HG03045 (cell line): Measurements from ENCODE around the gene FHAD1.

Source experiments
- ATAC-seq: cut with Tn5 transposase; IDR thresholded peaks from one replicate; pipeline ENCODE4 v1.9.1; 2021; ENCODE audit warnings: mild to moderate bottlenecking, moderate library complexity; ENCODE audit not compliant: unreplicated experiment

The FHAD1 gene

DNA sequence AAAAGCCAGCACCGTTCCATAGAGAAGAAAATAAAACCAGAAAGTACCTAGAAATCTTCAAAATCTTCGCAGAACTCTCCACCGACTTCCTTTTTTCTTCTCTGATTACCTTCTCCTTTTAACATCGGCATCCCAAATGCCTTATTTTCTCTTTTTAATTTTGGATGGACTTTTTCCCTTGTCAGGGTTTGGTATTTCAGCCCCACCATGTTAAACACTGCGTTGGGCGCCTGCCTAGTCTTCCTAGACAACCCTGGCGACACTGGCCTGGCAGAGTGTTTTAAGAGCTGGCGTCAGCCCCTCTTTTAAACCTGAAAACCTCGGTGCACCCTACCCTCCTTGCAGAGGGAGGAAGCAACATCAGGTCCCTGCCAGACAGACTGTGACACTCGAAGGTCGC is 96.7 kb downstream of the FHAD1 start:
- ATAC-seq = no peak

DNA sequence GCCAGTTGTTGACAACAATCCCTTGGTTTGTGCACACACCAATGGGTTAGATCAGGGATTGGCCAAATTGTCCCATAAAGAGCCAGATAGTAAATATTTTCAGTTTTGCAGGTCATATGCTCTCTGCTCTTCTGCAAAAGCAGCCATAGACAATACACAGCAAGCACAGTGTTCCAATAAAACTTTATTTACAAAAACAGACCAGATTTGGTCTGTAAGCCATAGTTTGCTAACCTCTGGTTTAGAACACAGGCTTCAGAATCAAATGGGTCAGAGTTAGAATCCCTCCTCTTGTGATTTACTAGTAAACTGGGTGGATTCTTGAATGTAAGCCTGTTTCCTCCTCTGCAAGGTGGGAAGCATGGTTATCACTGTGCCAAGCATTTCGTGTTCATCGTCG is 97.4 kb downstream of the FHAD1 start:
- no peak for ATAC-seq

DNA sequence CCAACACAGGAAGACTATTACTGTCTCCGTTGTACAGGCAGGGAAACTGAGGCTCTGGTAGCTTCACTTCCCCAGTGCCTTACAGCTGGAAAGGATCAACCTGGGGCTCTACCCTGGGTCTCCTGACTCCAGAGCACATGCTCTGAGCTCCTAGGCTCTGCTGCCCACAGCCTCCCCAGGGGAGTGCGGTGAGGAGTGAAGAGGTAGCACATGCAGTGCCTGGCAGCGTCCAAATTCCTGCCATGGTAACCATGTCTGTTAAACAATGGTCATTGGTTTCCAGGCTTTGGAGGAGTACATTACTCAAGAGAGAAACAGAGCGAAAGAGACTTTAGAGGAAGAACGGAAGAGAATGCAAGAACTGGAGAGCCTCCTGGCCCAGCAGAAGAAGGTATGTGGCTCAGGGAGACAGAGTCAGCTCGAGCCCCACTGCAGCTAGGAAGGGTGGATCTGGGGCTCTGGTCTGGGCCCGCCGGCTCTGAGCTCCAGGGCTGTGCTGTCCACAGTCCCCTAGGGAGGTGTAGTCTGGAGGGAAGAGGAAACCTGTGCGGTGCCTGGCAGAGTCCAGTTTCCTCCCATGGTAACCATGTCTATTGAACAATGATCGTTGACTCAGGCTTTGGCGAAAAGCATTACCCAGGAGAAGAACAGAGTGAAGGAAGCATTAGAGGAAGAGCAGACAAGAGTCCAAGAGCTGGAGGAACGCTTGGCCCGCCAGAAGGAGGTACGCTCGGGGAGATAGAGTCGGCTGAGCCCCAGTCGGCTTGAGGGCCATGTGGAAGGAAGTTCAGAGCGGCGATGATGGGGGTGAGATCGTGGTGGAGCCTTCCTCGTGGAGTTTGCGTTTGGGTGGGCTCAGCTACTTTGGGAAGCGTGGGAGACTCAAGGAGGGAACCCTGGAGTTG is 98.0 kb downstream of the FHAD1 start:
- no peak for ATAC-seq

DNA sequence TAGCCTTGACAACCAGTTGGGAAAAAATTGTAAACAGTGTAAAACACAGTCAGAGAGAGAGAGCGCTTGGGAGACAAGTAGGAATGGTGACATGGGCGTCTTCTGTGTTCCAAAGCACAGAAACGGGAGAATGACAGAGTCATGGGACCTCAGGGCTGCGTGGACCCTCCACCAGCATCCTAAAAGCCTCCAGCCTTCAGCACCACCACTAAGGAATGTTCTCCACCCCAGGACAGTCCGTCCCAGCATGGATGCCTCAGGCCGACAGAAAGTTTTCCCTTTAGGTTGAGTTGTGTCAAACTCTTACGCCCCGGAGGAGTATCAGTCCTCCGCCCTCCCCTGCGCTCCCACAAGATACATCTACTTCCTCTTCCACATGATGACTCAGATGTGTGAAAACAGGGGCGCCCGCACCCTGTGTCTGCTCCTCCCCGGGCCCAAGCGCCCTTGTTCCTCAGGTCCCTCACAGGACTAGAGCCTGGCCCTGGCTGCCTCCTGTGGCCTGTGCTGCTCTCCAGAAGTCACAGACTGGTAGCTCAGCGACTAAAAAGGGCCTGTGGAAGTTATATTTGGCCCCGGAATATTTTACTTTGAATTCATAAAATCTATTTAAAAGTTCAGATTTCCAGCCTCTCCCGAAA is 98.8 kb downstream of the FHAD1 start:
- no peak for ATAC-seq

DNA sequence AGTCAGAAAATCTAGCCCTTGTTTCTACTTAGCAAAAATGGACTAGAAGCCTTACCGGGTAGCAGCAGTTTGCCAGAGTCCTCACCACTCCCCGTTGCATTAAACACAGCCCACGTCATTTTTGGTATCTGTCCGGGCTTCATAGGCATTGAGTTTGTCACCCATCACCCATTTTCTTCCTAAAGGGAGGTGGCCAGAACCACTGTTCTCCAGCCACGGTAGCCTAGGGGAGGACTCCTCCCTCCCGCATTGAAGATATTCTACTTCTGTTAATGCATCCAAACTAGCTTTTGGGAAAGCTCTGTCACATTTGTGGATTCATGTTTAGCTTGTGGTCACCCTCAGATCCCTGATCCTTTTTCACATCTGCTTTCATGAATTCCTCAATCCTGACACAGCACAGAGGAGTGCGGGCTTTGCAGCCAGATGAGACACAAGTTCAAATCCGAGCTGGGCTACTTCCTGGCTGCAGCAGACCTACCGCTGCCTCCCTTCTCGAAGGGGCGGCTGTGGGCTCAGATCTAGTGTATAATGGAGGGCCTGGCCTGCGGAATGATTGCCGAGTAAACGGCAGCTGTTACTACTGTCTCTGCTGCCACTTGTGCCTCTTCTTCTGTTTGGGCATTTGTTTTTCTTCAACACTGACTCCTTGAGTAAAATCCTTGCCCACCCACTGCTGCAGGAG is 99.5 kb downstream of the FHAD1 start:
- ATAC-seq = no peak

DNA sequence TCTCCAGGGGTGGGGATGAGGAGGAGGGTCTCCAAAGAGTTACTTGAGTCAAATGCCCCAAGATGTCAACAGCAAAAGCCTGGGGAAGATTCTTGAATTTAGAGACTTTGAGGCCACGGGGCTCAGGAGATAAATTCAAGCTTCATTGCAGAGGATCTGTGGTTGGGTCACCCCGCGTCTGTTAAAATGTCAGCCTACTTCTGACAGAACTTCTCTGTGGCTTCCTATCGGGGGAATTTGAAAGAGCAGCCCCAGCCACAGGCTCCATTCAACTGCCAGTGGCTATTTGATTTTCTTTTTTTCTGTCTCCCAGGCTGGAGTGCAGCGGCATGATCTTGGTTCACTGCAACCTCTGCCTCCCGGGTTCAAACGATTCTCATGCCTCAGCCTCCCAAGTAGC is 100.2 kb downstream of the FHAD1 start:
- no peak for ATAC-seq

DNA sequence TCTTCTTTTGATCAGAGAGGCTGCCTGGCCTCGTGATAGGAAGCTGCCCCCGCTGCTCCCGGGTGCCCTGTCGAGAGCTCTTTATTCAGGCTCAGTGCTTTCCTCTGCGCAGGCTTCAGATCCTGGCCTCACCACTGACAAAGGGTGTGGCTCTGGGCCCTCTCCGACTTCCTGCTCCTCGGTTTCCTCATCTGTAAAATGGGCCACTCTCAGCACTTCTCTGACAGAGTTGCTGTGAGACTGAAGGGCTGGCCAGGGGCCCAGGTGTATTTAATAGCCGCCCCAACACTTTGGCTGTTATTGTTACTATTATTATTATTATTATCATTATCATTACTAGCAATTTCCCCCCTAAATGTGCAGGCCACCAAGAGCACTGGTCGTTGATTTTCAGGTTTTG is 101.6 kb downstream of the FHAD1 start:
- ATAC-seq = no peak

DNA sequence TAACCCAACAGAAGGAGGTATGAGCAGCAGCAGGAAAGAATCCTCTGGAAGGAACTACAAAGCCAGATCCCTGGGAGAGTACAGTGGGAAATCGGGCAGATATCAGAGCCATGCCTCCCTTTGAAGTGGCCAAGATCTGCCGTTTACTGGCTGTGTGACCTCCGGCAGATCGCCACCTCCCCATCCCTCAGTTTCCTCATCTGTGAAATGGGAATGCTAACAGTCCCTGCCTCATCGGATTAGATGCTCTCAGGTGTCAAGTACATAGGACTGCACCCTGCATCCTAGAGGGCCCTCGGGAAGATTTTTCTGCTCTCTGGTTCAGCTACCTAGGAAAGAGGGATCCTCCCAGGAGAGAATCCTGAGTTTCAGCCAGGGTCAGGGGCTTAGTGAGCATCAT is 102.1 kb downstream of the FHAD1 start:
- no peak for ATAC-seq

DNA sequence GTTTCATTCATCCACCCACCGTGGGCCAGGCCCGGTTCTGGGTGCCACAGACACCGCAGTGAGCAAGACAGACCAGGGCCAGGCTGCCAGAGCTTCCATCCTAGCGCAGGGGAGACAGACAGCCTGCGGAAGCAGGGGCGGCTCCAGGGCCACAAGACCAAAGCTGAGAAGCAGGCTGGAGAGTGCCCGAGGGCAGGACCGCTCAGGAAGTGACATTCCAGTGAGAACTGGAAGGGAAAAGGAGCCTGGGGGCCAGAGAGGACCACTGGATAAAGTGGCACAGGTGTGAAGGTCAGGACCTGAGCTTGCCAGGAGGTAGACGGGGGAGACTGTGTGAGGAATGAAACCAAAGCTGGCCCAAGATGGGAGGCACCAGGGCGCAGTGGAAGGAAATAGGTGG is 103.1 kb downstream of the FHAD1 start:
- ATAC-seq = no peak

DNA sequence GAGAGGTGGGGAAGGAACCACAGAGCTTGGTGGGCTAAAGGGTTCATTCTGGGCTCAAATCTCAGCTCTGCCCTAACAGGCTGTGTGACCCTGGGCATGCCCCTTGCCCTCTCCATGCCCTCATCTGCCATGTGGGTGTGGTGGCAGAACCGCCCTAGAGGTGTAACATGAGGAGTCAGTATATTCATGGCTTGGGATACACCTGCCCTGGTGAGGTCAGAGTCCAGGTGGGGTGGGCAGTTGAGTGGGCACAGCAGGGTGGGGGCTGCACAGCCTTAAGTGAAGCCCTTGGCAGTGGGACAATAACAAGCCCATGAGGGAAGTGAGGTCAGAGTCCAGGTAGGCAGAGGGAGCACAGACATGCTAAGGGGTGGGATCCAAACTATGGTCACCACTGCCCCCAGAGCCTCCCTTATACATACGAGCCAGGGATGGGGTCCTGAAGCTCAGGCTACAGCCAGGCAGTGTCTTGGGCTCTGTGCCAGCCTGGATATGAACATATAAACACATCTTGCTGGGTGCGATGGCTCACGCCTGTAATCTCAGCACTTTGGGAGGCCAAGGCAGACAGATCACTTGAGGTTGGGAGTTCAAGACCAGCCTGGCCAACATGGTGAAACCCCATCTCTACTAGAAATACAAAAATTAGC is 103.7 kb downstream of the FHAD1 start:
- no peak for ATAC-seq

DNA sequence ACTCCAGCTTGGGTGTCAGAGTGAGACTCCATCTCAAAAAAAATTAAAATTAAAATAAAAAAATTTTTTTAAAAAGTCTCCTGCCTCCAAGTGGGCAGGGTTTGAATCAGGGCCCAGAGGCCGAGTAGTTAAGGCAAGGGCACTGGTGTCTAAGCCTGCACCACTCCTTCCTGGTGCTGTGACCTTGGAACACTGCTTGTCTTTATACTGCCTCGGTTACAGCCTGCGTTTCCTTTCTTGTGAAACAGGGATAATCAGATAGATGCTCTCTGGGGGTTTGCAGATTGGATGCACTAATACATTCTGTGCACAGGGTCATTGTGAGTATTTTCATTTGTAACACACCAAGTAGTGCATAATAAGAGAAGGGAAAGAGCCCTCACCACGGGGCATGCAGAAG is 104.3 kb downstream of the FHAD1 start:
- ATAC-seq = no peak

DNA sequence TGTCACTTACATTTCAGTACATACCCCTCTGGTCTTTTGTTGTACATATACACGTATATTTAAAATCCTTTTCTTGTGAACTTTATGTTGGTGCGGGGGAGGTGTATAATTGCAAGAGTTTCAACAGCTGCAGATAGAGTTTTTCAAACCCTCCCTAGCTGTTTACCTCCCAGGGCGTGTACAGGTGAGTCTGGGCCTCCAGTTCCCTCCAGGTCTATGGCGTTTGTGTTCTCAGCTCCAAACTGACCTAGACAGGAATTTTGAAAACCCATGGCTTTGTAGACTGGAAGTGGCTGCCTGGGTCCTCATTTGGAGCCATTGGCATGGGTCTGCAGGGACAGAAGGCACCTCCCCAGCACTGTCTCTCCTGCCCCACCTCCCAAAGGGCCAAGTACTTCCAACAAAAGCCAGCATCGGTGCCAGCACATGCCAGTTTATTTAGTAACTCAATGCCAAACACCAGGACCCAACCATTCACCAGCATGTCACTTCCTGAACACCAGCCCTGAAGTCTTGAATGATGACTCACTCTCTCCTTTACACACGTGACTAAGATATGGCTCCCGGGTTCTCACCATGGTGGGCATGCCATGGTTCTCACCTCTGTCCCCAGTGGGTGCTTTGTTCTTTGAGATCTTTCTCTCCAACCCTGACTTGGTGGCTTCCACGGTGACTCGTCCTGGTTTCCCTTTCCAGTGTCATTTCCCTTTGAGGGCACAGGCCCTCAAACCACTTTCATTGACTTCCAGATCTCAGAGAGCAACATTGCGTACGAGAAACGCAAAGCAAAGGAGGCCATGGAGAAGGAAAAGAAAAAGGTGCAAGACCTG is 105.3 kb downstream of the FHAD1 start:
- no peak for ATAC-seq

DNA sequence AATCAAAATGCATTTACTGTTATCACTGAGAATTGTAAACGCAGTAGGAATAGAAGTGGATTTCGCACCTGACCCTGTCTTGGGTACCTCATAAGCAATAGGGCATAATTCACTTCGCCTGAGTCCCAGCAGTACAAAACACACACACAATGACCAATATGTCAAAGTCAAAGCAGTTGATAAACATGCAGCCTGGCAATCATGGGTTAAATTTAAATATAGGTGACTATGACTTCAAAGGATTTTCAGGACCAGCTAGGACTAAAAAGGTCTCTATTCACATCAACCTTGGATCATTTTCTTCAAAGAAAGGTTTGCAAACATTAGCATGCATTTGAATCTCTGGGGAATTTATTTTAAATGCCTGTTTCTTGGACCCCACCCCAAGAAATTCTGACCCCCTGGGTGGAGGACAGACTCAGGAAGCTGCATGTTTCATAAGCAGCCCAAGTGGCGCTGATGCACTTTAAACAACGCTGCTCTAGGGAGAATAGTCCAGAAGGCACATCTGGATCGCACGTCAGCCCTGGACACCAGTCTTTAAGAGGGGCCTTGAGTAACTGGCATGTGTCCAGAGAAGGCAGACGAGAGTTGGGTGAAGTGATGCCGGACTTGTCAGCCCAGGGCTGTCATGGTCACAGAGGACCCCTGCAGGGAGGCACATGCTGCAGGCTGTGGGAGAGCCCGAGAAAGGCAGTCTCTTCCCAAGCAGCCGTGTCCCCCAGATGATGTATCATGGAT is 107.0 kb downstream of the FHAD1 start:
- ATAC-seq = no peak

DNA sequence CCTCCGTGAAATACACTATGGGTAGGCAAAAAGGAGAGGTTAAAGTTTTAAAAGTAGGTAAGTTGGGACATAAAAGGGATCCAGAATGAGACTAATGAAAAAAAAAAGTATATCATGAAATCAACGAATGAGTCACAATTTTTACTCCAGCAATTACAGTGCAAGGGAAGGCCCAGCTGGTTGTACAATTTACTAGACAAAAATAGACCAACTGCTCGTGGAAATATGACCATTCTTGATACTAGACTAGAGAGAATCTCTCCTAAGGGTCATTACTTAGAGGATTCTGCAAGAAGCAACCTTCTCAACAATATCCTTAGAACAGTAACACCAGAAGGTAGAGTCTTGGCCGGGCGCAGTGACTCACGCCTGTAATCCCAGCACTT is 107.5 kb downstream of the FHAD1 start:
- no peak for ATAC-seq

DNA sequence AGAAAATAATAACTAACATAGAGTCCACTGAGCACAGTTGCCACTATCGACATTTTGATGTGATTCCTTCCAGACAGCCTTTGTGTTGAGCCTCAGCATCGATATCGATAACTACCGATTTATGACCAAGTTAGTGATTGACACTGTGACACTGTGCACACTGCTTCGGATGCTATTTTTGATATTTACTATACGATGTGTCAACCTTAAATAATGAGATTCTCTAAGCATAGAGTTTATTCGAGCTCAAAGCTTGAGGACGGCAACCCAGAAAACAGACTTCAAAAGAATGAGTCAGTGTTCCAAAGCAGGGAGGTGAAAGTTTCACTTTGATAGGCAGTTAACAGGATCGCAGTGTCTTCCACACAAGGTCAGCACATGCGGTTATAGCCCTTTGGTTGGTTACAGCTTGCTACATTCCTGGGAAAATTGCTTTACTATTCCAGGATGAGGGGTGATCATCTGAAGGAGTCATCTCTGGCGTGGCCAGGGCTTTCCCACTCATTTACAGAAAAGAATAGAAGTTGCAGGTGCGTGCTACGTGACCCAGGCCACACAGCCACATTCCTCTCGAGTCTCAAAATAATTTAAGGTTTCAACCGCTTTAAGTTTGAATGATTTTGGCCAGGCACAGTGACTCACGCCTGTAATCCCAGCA is 109.1 kb downstream of the FHAD1 start:
- no peak for ATAC-seq

DNA sequence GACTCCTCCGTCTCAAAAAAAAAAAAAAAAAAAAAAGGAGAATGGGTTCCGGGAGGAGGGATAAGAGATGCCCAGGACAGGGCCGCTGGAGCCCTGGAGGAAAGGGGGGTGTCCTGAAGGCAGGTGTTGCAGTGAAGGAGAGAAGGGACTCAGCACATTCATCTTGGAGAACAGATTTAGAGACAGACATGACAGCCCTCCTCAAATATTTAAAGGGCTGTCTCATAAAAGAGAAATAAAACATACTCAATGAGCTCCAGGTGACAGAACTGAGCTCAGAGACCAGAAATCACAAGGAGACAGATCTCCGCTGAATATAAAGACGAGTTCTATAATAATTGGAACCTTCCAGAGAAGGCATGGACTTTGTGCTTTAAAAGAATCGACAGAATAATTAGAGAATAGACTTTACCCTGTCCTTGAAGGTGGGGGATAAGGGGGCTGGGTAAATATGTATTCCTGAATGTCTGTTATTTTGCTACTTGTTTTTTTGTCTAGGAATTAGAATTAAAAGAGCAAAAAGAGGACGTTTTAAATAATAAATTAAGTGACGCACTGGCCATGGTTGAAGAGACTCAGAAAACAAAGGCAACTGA is 110.7 kb downstream of the FHAD1 start:
- ATAC-seq = no peak

DNA sequence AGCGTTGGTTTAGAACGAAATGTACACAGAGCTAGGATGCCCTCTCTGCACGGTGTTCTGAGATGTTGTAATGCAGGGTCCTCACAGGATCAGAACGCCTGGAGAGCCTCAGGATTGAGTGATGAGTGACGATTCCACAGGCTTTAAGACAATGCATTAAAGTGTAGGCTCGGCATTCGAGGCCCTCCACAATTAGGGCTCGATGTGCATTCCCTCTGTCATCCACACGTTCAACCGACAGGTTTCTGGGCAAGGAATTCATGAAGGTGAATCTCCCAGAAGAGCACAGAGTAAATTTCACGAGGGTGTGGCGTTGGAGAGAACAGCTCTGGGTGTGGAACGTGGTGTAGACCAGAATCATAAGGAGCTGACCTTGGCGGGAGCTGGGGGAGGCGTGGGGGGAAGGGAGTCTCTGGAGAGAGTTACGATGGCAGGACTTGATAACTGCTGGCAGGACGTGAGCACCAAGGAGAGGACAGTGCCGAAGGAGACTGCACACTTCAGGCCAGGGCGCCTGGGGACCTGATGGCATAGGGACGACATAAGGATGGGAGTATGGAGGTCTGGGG is 111.6 kb downstream of the FHAD1 start:
- ATAC-seq = no peak

DNA sequence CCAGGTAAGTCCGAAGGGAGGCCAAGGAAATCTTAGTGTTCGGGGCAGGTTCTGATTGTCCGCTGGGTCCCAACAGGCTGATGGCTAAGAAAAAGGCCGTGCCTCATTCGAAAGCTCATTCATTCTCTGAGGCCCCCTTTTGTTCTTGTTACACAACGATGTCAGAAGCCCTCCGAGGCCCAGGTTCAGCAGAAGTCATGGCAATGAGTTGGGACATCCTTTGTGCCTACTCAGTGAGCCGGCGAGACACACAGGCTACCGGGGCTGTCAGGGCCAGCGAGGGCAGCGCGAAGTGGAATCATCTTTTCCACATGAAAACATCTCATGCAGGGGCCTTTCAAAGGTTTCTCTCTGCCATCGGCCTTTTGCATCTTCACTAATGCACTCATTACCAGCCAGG is 113.7 kb downstream of the FHAD1 start:
- no peak for ATAC-seq
